Tibial nerve (tissue), 4 donors: ENCODE data around the gene DCTN3. TPM values are rescaled to one million over a fixed set of nuclear protein-coding genes. Genes with fewer than 3 reads are reported as not detected.

Experiments used
- DNase-seq, 2 donors: peaks; one replicate each; pipeline ENCODE4 v3.0.0-alpha.2; 2019; ENCODE audit warnings: low spot score in 2 of 2
- H3K27ac ChIP-seq, 4 donors: fragments of 200-600 bp; sonication (generic) in 3 of 4; one replicate each; pipeline ENCODE4 v1.5.1; 2017 to 2019; ENCODE audit warnings: mild to moderate bottlenecking in 1 of 4
- H3K27me3 ChIP-seq, 2 donors: fragments of 200-600 bp; sonication (generic) in 1 of 2; one replicate each; pipeline versions ENCODE4 v1.5.1 to v1.6.0; 2017 to 2019
- H3K36me3 ChIP-seq, 3 donors: fragments of 200-600 bp; sonication (generic); one replicate each; pipeline ENCODE4 v1.5.1; 2018 to 2019
- H3K4me1 ChIP-seq, 4 donors: fragments of 200-600 bp; sonication (generic) in 3 of 4; one replicate each; pipeline ENCODE4 v1.5.1; 2017 to 2019
- H3K4me3 ChIP-seq, 4 donors: fragments of 200-600 bp; sonication (generic) in 3 of 4; one replicate each; pipeline ENCODE4 v1.5.1; 2017 to 2019; ENCODE audit warnings: mild to moderate bottlenecking in 1 of 4, moderate library complexity in 1 of 4
- H3K9me3 ChIP-seq, 4 donors: fragments of 200-600 bp; sonication (generic) in 3 of 4; one replicate each; pipeline ENCODE4 v1.5.1; 2017 to 2019
- CTCF ChIP-seq, 5 experiments: fragments of 200-600 bp in 3 of 5; fragments of 450-650 bp in 2 of 5; sonication (generic) in 3 of 5; IDR thresholded peaks; one replicate each; pipeline ENCODE4 v1.5.1; 2016 to 2019; ENCODE audit warnings: antibody characterized with exemption in 5 of 5, mild to moderate bottlenecking in 3 of 5, moderate library complexity in 2 of 5
- EP300 ChIP-seq, 2 donors: sonication (generic); formaldehyde crosslinking; IDR thresholded peaks; one replicate each; pipeline ENCODE4 v1.6.1; 2017; ENCODE audit warnings: antibody characterized with exemption in 2 of 2, mild to moderate bottlenecking in 1 of 2
- POLR2A ChIP-seq, 2 donors: fragments of 450-650 bp; IDR thresholded peaks; one replicate each; pipeline ENCODE4 v1.6.1; 2017; ENCODE audit warnings: antibody characterized with exemption in 2 of 2, mild to moderate bottlenecking in 2 of 2, moderate library complexity in 2 of 2
- WGBS, 2 donors: methylation state at CpG; one replicate each; pipeline ENCODE4 v1.1.5; 2018; 5-methylcytosine and 5-hydroxymethylcytosine counted together
- total RNA-seq, 4 donors: library from RNA; depleted of rRNA; stranded (reverse); fragments of >200 nt; gene quantifications; one replicate each; pipeline ENCODE4 v1.1.0, GENCODE V29; 2016

Gene DCTN3
- total RNA-seq, 4 donors from 2014 or later, result 64.7 to 87.5 (median 73.7) TPM

GRCh38 chr9:34651321-34651720, 31.0 kb upstream of the DCTN3 start:
- DNase-seq, result no peak
- Histone ChIP-seq H3K4me1 (peaks cover 0 to 74% (median 65%) of the 10 kb centered on the region in 4 donors), H3K4me3 (peak overlapping the region; percentile 17 to 48 (median 24)), H3K9me3 (no peaks in the 10 kb centered on the region), H3K36me3 (peaks cover 0 to 23% (median 5%) of the 10 kb centered on the region in 3 donors), H3K27ac (peak overlapping the region; percentile 77 to 91 (median 84)), H3K27me3 (no peaks in the 10 kb centered on the region)
- 31 to 34% methylated on average over 4 of the region's 4 CpGs for WGBS, 2 donors
- TF ChIP-seq POLR2A (IDR thresholded peaks at IDR 0.05), result no peak
- no peak for TF ChIP-seq EP300 (IDR thresholded peaks at IDR 0.05)
- no peak for TF ChIP-seq CTCF (IDR thresholded peaks at IDR 0.05)

- Histone ChIP-seq H3K27ac (peak overlapping the region; percentile 7 to 91 (median 83)), H3K27me3 (no peaks in the 10 kb centered on the region), H3K4me3 (no peak overlapping the region), H3K4me1 (peaks cover 0 to 79% (median 67%) of the 10 kb centered on the region in 4 donors), H3K36me3 (peaks cover 0 to 23% (median 5%) of the 10 kb centered on the region in 3 donors), H3K9me3 (no peaks in the 10 kb centered on the region)
- DNase-seq, result no peak
- 18 to 36% methylated on average over 4 to 5 of the region's 5 CpGs for WGBS, 2 donors
- no peak for TF ChIP-seq EP300 (IDR thresholded peaks at IDR 0.05)
- TF ChIP-seq POLR2A (IDR thresholded peaks at IDR 0.05), result no peak
- no peak for TF ChIP-seq CTCF (IDR thresholded peaks at IDR 0.05)
Measured at GRCh38 chr9:34650816-34651215, 30.5 kb upstream of the DCTN3 start.

DNA sequence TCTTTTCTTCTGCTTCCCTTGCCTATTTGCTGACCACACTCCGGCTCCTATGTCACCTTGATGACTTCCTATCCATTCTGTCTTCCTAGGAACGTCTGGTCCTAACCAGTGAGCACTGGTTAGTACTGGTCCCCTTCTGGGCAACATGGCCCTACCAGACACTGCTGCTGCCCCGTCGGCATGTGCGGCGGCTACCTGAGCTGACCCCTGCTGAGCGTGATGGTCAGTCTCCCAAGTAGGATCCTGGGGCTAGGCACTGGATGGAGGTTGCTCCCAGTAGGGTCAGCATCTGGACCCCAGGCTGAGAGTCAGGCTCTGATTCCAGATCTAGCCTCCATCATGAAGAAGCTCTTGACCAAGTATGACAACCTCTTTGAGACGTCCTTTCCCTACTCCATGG, 28.4 kb upstream of the DCTN3 start:
- Histone ChIP-seq H3K27me3 (no peaks in the 10 kb centered on the region), H3K27ac (peak overlapping the region in 1 of 4 donors; percentile 92), H3K4me1 (peaks cover 0 to 59% (median 49%) of the 10 kb centered on the region in 4 donors), H3K4me3 (no peak overlapping the region), H3K9me3 (no peaks in the 10 kb centered on the region), H3K36me3 (peaks cover 0 to 23% (median 5%) of the 10 kb centered on the region in 3 donors)
- TF ChIP-seq CTCF (IDR thresholded peaks at IDR 0.05) (no peak), POLR2A (IDR thresholded peaks at IDR 0.05) (no peak), EP300 (IDR thresholded peaks at IDR 0.05) (no peak)
- WGBS, 2 donors, result 87 to 91% methylated on average over 8 of the region's 8 CpGs
- DNase-seq, result no peak

DNA sequence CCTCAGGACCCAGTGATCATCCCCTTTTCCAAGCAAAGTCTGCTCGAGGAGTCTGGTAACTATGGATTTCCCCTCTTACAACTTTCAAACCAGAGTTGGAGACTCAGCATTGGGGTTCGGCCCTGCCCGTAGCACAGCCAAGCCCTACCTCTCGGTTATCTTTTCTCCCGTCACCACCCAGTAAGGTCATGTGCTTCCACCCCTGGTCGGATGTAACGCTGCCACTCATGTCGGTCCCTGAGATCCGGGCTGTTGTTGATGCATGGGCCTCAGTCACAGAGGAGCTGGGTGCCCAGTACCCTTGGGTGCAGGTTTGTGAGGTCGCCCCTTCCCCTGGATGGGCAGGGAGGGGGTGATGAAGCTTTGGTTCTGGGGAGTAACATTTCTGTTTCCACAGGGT, 27.4 kb upstream of the DCTN3 start:
- Histone ChIP-seq H3K36me3 (peaks cover 0 to 23% (median 5%) of the 10 kb centered on the region in 3 donors), H3K4me3 (peak overlapping the region; percentile 47 to 88 (median 69)), H3K27ac (peak overlapping the region; percentile 22 to 92 (median 84)), H3K9me3 (no peaks in the 10 kb centered on the region), H3K27me3 (no peaks in the 10 kb centered on the region), H3K4me1 (peaks cover 0 to 49% (median 39%) of the 10 kb centered on the region in 4 donors)
- WGBS, 2 donors, result 45 to 49% methylated on average over 10 of the region's 10 CpGs
- no peak for DNase-seq
- TF ChIP-seq CTCF (IDR thresholded peaks at IDR 0.05) (no peak), POLR2A (IDR thresholded peaks at IDR 0.05) (no peak), EP300 (IDR thresholded peaks at IDR 0.05) (no peak)

- Histone ChIP-seq H3K9me3 (no peaks in the 10 kb centered on the region), H3K27me3 (no peaks in the 10 kb centered on the region), H3K4me1 (peaks cover 0 to 43% (median 34%) of the 10 kb centered on the region in 4 donors), H3K4me3 (peak overlapping the region; percentile 47 to 88 (median 69)), H3K27ac (peak overlapping the region; percentile 22 to 92 (median 84)), H3K36me3 (peaks cover 0 to 23% (median 5%) of the 10 kb centered on the region in 3 donors)
- no peak for TF ChIP-seq CTCF (IDR thresholded peaks at IDR 0.05)
- no peak for TF ChIP-seq EP300 (IDR thresholded peaks at IDR 0.05)
- no peak for TF ChIP-seq POLR2A (IDR thresholded peaks at IDR 0.05)
- 5 to 8% methylated on average over 6 to 8 of the region's 8 CpGs for WGBS, 2 donors
- no peak for DNase-seq
Measured at GRCh38 chr9:34647084-34647403, 26.7 kb upstream of the DCTN3 start.
